ENCODE results near the gene BRD2. TPM values are rescaled to one million over a fixed set of nuclear protein-coding genes. Genes with fewer than 3 reads are reported as not detected.

Gene BRD2
- total RNA-seq, 1 donor from 2014 or later, result 306 TPM

- Mint-ChIP-seq H3K36me3 (ENCODE audit: low read depth) (peaks cover 96% of the 10 kb centered on the region), H3K27me3 (ENCODE audit: low read depth) (no peaks in the 10 kb centered on the region), H3K9me3 (no peaks in the 10 kb centered on the region), H3K27ac (peak overlapping the region; percentile 13), H3K4me1 (ENCODE audit: low read depth) (peaks cover 32% of the 10 kb centered on the region), H3K4me3 (ENCODE audit: low read depth) (no peak overlapping the region)
- intact Hi-C loops (cut with micrococcal nuclease), result no loop called here
- no peak for DNase-seq (ENCODE audit: low spot score)
These were observed 9.5 kb downstream of the BRD2 start for GRCh38 chr6:32977953-32978324.

- H3K9me3 Mint-ChIP-seq, result no peaks in the 10 kb centered on the region
- peaks cover 38% of the 10 kb centered on the region for H3K4me1 Mint-ChIP-seq (ENCODE audit: low read depth)
- no peak for DNase-seq (ENCODE audit: low spot score)
- H3K27ac Mint-ChIP-seq, result no peak overlapping the region
- no peak overlapping the region for H3K4me3 Mint-ChIP-seq (ENCODE audit: low read depth)
- intact Hi-C loops (cut with micrococcal nuclease), result no loop called here
- H3K27me3 Mint-ChIP-seq (ENCODE audit: low read depth), result no peaks in the 10 kb centered on the region
- peaks cover 79% of the 10 kb centered on the region for H3K36me3 Mint-ChIP-seq (ENCODE audit: low read depth)
These were observed 11.5 kb downstream of the BRD2 start for GRCh38 chr6:32979720-32980487.

- Mint-ChIP-seq H3K36me3 (ENCODE audit: low read depth) (peaks cover 73% of the 10 kb centered on the region), H3K27ac (no peak overlapping the region), H3K9me3 (no peaks in the 10 kb centered on the region), H3K4me3 (ENCODE audit: low read depth) (no peak overlapping the region), H3K27me3 (ENCODE audit: low read depth) (no peaks in the 10 kb centered on the region), H3K4me1 (ENCODE audit: low read depth) (peaks cover 32% of the 10 kb centered on the region)
- intact Hi-C loops (cut with micrococcal nuclease), result no loop called here
- DNase-seq (ENCODE audit: low spot score), result no peak
These were observed 12.2 kb downstream of the BRD2 start for GRCh38 chr6:32980488-32981038.

- Mint-ChIP-seq H3K27ac (peak overlapping the region; percentile 3), H3K27me3 (ENCODE audit: low read depth) (peaks cover 2% of the 10 kb centered on the region), H3K9me3 (no peaks in the 10 kb centered on the region), H3K4me3 (ENCODE audit: low read depth) (no peak overlapping the region), H3K4me1 (ENCODE audit: low read depth) (peaks cover 16% of the 10 kb centered on the region), H3K36me3 (ENCODE audit: low read depth) (peaks cover 56% of the 10 kb centered on the region)
- DNase-seq (ENCODE audit: low spot score), result no peak
- intact Hi-C loops (cut with micrococcal nuclease), result no loop called here
These were observed 13.8 kb downstream of the BRD2 start for GRCh38 chr6:32982084-32982701.

GRCh38 chr6:32982702-32983492 is 14.5 kb downstream of the BRD2 start:
- Mint-ChIP-seq H3K27me3 (ENCODE audit: low read depth) (peaks cover 2% of the 10 kb centered on the region), H3K9me3 (no peaks in the 10 kb centered on the region), H3K27ac (no peak overlapping the region), H3K36me3 (ENCODE audit: low read depth) (peaks cover 49% of the 10 kb centered on the region), H3K4me3 (ENCODE audit: low read depth) (no peak overlapping the region), H3K4me1 (ENCODE audit: low read depth) (peaks cover 13% of the 10 kb centered on the region)
- no peak for DNase-seq (ENCODE audit: low spot score)
- intact Hi-C loops (cut with micrococcal nuclease), result no loop called here

GRCh38 chr6:32983493-32983848 is 15.1 kb downstream of the BRD2 start:
- DNase-seq (ENCODE audit: low spot score), result no peak
- Mint-ChIP-seq H3K36me3 (ENCODE audit: low read depth) (peaks cover 44% of the 10 kb centered on the region), H3K9me3 (no peaks in the 10 kb centered on the region), H3K4me3 (ENCODE audit: low read depth) (no peak overlapping the region), H3K27me3 (ENCODE audit: low read depth) (peaks cover 2% of the 10 kb centered on the region), H3K27ac (peak overlapping the region; percentile 39), H3K4me1 (ENCODE audit: low read depth) (peaks cover 17% of the 10 kb centered on the region)
- intact Hi-C loops (cut with micrococcal nuclease), result no loop called here

GRCh38 chr6:32983964-32984621 is 15.7 kb downstream of the BRD2 start:
- no peak overlapping the region for H3K4me3 Mint-ChIP-seq (ENCODE audit: low read depth)
- peaks cover 2% of the 10 kb centered on the region for H3K27me3 Mint-ChIP-seq (ENCODE audit: low read depth)
- intact Hi-C loops (cut with micrococcal nuclease), result loop anchor here (1.0 to 2.0 kb wide), 2 partner anchors 51 to 99 kb away; no protein-coding TSS in a partner anchor
- DNase-seq (ENCODE audit: low spot score), result no peak
- no peaks in the 10 kb centered on the region for H3K9me3 Mint-ChIP-seq
- peaks cover 17% of the 10 kb centered on the region for H3K4me1 Mint-ChIP-seq (ENCODE audit: low read depth)
- peaks cover 37% of the 10 kb centered on the region for H3K36me3 Mint-ChIP-seq (ENCODE audit: low read depth)
- peak overlapping the region; percentile 39 for H3K27ac Mint-ChIP-seq

GRCh38 chr6:32984622-32985389 is 16.4 kb downstream of the BRD2 start:
- Mint-ChIP-seq H3K36me3 (ENCODE audit: low read depth) (peaks cover 30% of the 10 kb centered on the region), H3K27me3 (ENCODE audit: low read depth) (peaks cover 2% of the 10 kb centered on the region), H3K4me3 (ENCODE audit: low read depth) (no peak overlapping the region), H3K9me3 (no peaks in the 10 kb centered on the region), H3K4me1 (ENCODE audit: low read depth) (peaks cover 19% of the 10 kb centered on the region), H3K27ac (peak overlapping the region; percentile 29)
- DNase-seq (ENCODE audit: low spot score), result peak; percentile 75
- intact Hi-C loops (cut with micrococcal nuclease), result loop anchor here (1.0 to 2.0 kb wide), 2 partner anchors 52 to 100 kb away; no protein-coding TSS in a partner anchor

- Mint-ChIP-seq H3K36me3 (ENCODE audit: low read depth) (no peaks in the 10 kb centered on the region), H3K27me3 (ENCODE audit: low read depth) (peaks cover 18% of the 10 kb centered on the region), H3K4me3 (ENCODE audit: low read depth) (no peak overlapping the region), H3K27ac (no peak overlapping the region), H3K4me1 (ENCODE audit: low read depth) (peaks cover 15% of the 10 kb centered on the region), H3K9me3 (no peaks in the 10 kb centered on the region)
- DNase-seq (ENCODE audit: low spot score), result no peak
- intact Hi-C loops (cut with micrococcal nuclease), result no loop called here
These were observed 21.0 kb downstream of the BRD2 start for GRCh38 chr6:32989368-32989767.

GRCh38 chr6:32991972-32992371 is 23.6 kb downstream of the BRD2 start:
- no peak for DNase-seq (ENCODE audit: low spot score)
- no peaks in the 10 kb centered on the region for H3K9me3 Mint-ChIP-seq
- H3K27ac Mint-ChIP-seq, result no peak overlapping the region
- peaks cover 11% of the 10 kb centered on the region for H3K4me1 Mint-ChIP-seq (ENCODE audit: low read depth)
- H3K27me3 Mint-ChIP-seq (ENCODE audit: low read depth), result peaks cover 29% of the 10 kb centered on the region
- no peak overlapping the region for H3K4me3 Mint-ChIP-seq (ENCODE audit: low read depth)
- H3K36me3 Mint-ChIP-seq (ENCODE audit: low read depth), result no peaks in the 10 kb centered on the region
- intact Hi-C loops (cut with micrococcal nuclease), result no loop called here

- no peak for DNase-seq (ENCODE audit: low spot score)
- no peak overlapping the region for H3K27ac Mint-ChIP-seq
- no peaks in the 10 kb centered on the region for H3K36me3 Mint-ChIP-seq (ENCODE audit: low read depth)
These were observed 25.1 kb downstream of the BRD2 start for GRCh38 chr6:32993363-32993973.

More at GRCh38 chr6:32993363-32993973, 25.1 kb downstream of the BRD2 start:
- Mint-ChIP-seq H3K4me3 (ENCODE audit: low read depth) (no peak overlapping the region), H3K9me3 (no peaks in the 10 kb centered on the region), H3K27me3 (ENCODE audit: low read depth) (peaks cover 37% of the 10 kb centered on the region), H3K4me1 (ENCODE audit: low read depth) (peaks cover 4% of the 10 kb centered on the region)
- intact Hi-C loops (cut with micrococcal nuclease), result no loop called here
